ENCODE measurements around the gene PROC. TPM values are rescaled to one million over a fixed set of nuclear protein-coding genes. Genes with fewer than 3 reads are reported as not detected.
A peak's percentile ranks its signal among the peaks of the same experiment; 100 is the strongest.

PROC gene
- polyA plus RNA-seq, 2 donors, result 0.19 to 0.20 TPM

DNA sequence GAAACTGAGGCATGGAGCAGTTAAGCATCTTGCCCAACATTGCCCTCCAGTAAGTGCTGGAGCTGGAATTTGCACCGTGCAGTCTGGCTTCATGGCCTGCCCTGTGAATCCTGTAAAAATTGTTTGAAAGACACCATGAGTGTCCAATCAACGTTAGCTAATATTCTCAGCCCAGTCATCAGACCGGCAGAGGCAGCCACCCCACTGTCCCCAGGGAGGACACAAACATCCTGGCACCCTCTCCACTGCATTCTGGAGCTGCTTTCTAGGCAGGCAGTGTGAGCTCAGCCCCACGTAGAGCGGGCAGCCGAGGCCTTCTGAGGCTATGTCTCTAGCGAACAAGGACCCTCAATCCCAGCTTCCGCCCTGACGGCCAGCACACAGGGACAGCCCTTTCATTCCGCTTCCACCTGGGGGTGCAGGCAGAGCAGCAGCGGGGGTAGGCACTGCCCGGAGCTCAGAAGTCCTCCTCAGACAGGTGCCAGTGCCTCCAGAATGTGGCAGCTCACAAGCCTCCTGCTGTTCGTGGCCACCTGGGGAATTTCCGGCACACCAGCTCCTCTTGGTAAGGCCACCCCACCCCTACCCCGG, 1.3 kb downstream of the PROC start:
- Histone ChIP-seq H3K4me1 (ENCODE audit: control insufficient read depth in 2 of 2, insufficient read depth in 2 of 2, low read length in 1 of 2) (peaks cover 11 to 14% of the 10 kb centered on the region in 2 donors), H3K27ac (ENCODE audit: low read depth in 2 of 2, low read length in 1 of 2) (no peak overlapping the region), H3K4me3 (ENCODE audit: low read depth in 1 of 2, low read length in 2 of 2) (no peak overlapping the region), H3K27me3 (ENCODE audit: control insufficient read depth in 1 of 2, insufficient read depth in 2 of 2, low read length in 2 of 2) (peaks cover 0 to 3% of the 10 kb centered on the region in 2 donors), H3K36me3 (ENCODE audit: control insufficient read depth in 2 of 2, insufficient read depth in 2 of 2, low read length in 1 of 2) (no peaks in the 10 kb centered on the region), H3K9me3 (ENCODE audit: control insufficient read depth in 2 of 2, insufficient read depth in 1 of 2, low read depth in 1 of 2, low read length in 1 of 2) (no peaks in the 10 kb centered on the region)
- WGBS, 2 donors, result 84 to 87% methylated on average over 15 of the region's 15 CpGs

DNA sequence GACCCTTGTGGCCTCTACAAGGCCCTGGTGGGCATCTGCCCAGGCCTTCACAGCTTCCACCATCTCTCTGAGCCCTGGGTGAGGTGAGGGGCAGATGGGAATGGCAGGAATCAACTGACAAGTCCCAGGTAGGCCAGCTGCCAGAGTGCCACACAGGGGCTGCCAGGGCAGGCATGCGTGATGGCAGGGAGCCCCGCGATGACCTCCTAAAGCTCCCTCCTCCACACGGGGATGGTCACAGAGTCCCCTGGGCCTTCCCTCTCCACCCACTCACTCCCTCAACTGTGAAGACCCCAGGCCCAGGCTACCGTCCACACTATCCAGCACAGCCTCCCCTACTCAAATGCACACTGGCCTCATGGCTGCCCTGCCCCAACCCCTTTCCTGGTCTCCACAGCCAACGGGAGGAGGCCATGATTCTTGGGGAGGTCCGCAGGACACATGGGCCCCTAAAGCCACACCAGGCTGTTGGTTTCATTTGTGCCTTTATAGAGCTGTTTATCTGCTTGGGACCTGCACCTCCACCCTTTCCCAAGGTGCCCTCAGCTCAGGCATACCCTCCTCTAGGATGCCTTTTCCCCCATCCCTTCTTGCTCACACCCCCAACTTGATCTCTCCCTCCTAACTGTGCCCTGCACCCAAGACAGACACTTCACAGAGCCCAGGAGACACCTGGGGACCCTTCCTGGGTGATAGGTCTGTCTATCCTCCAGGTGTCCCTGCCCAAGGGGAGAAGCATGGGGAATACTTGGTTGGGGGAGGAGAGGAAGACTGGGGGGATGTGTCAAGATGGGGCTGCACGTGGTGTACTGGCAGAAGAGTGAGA, 2.0 kb downstream of the PROC start:
- H3K4me1 ChIP-seq (ENCODE audit: control insufficient read depth in 2 of 2, insufficient read depth in 2 of 2, low read length in 1 of 2), result peaks cover 11 to 14% of the 10 kb centered on the region in 2 donors
- no peak overlapping the region for H3K27ac ChIP-seq (ENCODE audit: low read depth in 2 of 2, low read length in 1 of 2)
- no peaks in the 10 kb centered on the region for H3K9me3 ChIP-seq (ENCODE audit: control insufficient read depth in 2 of 2, insufficient read depth in 1 of 2, low read depth in 1 of 2, low read length in 1 of 2)
- no peaks in the 10 kb centered on the region for H3K36me3 ChIP-seq (ENCODE audit: control insufficient read depth in 2 of 2, insufficient read depth in 2 of 2, low read length in 1 of 2)
- no peak overlapping the region for H3K4me3 ChIP-seq (ENCODE audit: low read depth in 1 of 2, low read length in 2 of 2)
- 65 to 70% methylated on average over 8 of the region's 8 CpGs for WGBS, 2 donors
- H3K27me3 ChIP-seq (ENCODE audit: control insufficient read depth in 1 of 2, insufficient read depth in 2 of 2, low read length in 2 of 2), result peaks cover 0 to 3% of the 10 kb centered on the region in 2 donors

DNA sequence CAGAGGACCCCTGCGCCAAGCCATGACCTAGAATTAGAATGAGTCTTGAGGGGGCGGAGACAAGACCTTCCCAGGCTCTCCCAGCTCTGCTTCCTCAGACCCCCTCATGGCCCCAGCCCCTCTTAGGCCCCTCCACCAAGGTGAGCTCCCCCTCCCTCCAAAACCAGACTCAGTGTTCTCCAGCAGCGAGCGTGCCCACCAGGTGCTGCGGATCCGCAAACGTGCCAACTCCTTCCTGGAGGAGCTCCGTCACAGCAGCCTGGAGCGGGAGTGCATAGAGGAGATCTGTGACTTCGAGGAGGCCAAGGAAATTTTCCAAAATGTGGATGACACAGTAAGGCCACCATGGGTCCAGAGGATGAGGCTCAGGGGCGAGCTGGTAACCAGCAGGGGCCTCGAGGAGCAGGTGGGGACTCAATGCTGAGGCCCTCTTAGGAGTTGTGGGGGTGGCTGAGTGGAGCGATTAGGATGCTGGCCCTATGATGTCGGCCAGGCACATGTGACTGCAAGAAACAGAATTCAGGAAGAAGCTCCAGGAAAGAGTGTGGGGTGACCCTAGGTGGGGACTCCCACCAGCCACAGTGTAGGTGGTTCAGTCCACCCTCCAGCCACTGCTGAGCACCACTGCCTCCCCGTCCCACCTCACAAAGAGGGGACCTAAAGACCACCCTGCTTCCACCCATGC, 3.0 kb downstream of the PROC start:
- H3K36me3 ChIP-seq (ENCODE audit: control insufficient read depth in 2 of 2, insufficient read depth in 2 of 2, low read length in 1 of 2), result no peaks in the 10 kb centered on the region
- peaks cover 7 to 11% of the 10 kb centered on the region in 2 donors for H3K4me1 ChIP-seq (ENCODE audit: control insufficient read depth in 2 of 2, insufficient read depth in 2 of 2, low read length in 1 of 2)
- H3K4me3 ChIP-seq (ENCODE audit: low read depth in 1 of 2, low read length in 2 of 2), result no peak overlapping the region
- peaks cover 0 to 3% of the 10 kb centered on the region in 2 donors for H3K27me3 ChIP-seq (ENCODE audit: control insufficient read depth in 1 of 2, insufficient read depth in 2 of 2, low read length in 2 of 2)
- no peaks in the 10 kb centered on the region for H3K9me3 ChIP-seq (ENCODE audit: control insufficient read depth in 2 of 2, insufficient read depth in 1 of 2, low read depth in 1 of 2, low read length in 1 of 2)
- WGBS, 2 donors, result 89 to 90% methylated on average over 15 of the region's 15 CpGs
- no peak overlapping the region for H3K27ac ChIP-seq (ENCODE audit: low read depth in 2 of 2, low read length in 1 of 2)

DNA sequence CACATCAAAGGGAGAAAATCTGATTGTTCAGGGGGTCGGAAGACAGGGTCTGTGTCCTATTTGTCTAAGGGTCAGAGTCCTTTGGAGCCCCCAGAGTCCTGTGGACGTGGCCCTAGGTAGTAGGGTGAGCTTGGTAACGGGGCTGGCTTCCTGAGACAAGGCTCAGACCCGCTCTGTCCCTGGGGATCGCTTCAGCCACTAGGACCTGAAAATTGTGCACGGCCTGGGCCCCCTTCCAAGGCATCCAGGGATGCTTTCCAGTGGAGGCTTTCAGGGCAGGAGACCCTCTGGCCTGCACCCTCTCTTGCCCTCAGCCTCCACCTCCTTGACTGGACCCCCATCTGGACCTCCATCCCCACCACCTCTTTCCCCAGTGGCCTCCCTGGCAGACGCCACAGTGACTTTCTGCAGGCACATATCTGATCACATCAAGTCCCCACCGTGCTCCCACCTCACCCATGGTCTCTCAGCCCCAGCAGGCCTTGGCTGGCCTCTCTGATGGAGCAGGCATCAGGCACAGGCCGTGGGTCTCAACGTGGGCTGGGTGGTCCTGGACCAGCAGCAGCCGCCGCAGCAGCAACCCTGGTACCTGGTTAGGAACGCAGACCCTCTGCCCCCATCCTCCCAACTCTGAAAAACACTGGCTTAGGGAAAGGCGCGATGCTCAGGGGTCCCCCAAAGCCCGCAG, 3.8 kb downstream of the PROC start:
- WGBS, 2 donors, result 72 to 76% methylated on average over 16 of the region's 16 CpGs
- Histone ChIP-seq H3K4me1 (ENCODE audit: control insufficient read depth in 2 of 2, insufficient read depth in 2 of 2, low read length in 1 of 2) (peaks cover 5 to 6% of the 10 kb centered on the region in 2 donors), H3K4me3 (ENCODE audit: low read depth in 1 of 2, low read length in 2 of 2) (no peak overlapping the region), H3K27ac (ENCODE audit: low read depth in 2 of 2, low read length in 1 of 2) (no peak overlapping the region), H3K36me3 (ENCODE audit: control insufficient read depth in 2 of 2, insufficient read depth in 2 of 2, low read length in 1 of 2) (no peaks in the 10 kb centered on the region), H3K9me3 (ENCODE audit: control insufficient read depth in 2 of 2, insufficient read depth in 1 of 2, low read depth in 1 of 2, low read length in 1 of 2) (no peaks in the 10 kb centered on the region), H3K27me3 (ENCODE audit: control insufficient read depth in 1 of 2, insufficient read depth in 2 of 2, low read length in 2 of 2) (peaks cover 0 to 3% of the 10 kb centered on the region in 2 donors)

DNA sequence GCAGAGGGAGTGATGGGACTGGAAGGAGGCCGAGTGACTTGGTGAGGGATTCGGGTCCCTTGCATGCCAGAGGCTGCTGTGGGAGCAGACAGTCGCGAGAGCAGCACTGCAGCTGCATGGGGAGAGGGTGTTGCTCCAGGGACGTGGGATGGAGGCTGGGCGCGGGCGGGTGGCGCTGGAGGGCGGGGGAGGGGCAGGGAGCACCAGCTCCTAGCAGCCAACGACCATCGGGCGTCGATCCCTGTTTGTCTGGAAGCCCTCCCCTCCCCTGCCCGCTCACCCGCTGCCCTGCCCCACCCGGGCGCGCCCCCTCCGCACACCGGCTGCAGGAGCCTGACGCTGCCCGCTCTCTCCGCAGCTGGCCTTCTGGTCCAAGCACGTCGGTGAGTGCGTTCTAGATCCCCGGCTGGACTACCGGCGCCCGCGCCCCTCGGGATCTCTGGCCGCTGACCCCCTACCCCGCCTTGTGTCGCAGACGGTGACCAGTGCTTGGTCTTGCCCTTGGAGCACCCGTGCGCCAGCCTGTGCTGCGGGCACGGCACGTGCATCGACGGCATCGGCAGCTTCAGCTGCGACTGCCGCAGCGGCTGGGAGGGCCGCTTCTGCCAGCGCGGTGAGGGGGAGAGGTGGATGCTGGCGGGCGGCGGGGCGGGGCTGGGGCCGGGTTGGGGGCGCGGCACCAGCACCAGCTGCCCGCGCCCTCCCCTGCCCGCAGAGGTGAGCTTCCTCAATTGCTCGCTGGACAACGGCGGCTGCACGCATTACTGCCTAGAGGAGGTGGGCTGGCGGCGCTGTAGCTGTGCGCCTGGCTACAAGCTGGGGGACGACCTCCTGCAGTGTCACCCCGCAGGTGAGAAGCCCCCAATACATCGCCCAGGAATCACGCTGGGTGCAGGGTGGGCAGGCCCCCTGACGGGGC, 4.6 kb downstream of the PROC start:
- no peaks in the 10 kb centered on the region for H3K9me3 ChIP-seq (ENCODE audit: control insufficient read depth in 2 of 2, insufficient read depth in 1 of 2, low read depth in 1 of 2, low read length in 1 of 2)
- H3K36me3 ChIP-seq (ENCODE audit: control insufficient read depth in 2 of 2, insufficient read depth in 2 of 2, low read length in 1 of 2), result no peaks in the 10 kb centered on the region
- peak overlapping the region; percentile 19 to 26 for H3K4me3 ChIP-seq (ENCODE audit: low read depth in 1 of 2, low read length in 2 of 2)
- no peak overlapping the region for H3K27ac ChIP-seq (ENCODE audit: low read depth in 2 of 2, low read length in 1 of 2)
- H3K4me1 ChIP-seq (ENCODE audit: control insufficient read depth in 2 of 2, insufficient read depth in 2 of 2, low read length in 1 of 2), result peaks cover 5 to 6% of the 10 kb centered on the region in 2 donors
- 6% methylated on average over 61 to 73 of the region's 73 CpGs for WGBS, 2 donors
- H3K27me3 ChIP-seq (ENCODE audit: control insufficient read depth in 1 of 2, insufficient read depth in 2 of 2, low read length in 2 of 2), result peaks cover 0 to 3% of the 10 kb centered on the region in 2 donors

DNA sequence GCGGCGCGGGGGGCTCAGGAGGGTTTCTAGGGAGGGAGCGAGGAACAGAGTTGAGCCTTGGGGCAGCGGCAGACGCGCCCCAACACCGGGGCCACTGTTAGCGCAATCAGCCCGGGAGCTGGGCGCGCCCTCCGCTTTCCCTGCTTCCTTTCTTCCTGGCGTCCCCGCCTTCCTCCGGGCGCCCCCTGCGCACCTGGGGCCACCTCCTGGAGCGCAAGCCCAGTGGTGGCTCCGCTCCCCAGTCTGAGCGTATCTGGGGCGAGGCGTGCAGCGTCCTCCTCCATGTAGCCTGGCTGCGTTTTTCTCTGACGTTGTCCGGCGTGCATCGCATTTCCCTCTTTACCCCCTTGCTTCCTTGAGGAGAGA, 5.2 kb downstream of the PROC start:
- Histone ChIP-seq H3K27ac (ENCODE audit: low read depth in 2 of 2, low read length in 1 of 2) (no peak overlapping the region), H3K36me3 (ENCODE audit: control insufficient read depth in 2 of 2, insufficient read depth in 2 of 2, low read length in 1 of 2) (no peaks in the 10 kb centered on the region), H3K27me3 (ENCODE audit: control insufficient read depth in 1 of 2, insufficient read depth in 2 of 2, low read length in 2 of 2) (peaks cover 0 to 3% of the 10 kb centered on the region in 2 donors), H3K4me3 (ENCODE audit: low read depth in 1 of 2, low read length in 2 of 2) (peak overlapping the region; percentile 19 to 26), H3K4me1 (ENCODE audit: control insufficient read depth in 2 of 2, insufficient read depth in 2 of 2, low read length in 1 of 2) (peaks cover 5 to 6% of the 10 kb centered on the region in 2 donors), H3K9me3 (ENCODE audit: control insufficient read depth in 2 of 2, insufficient read depth in 1 of 2, low read depth in 1 of 2, low read length in 1 of 2) (no peaks in the 10 kb centered on the region)
- 2 to 3% methylated on average over 27 to 29 of the region's 29 CpGs for WGBS, 2 donors

DNA sequence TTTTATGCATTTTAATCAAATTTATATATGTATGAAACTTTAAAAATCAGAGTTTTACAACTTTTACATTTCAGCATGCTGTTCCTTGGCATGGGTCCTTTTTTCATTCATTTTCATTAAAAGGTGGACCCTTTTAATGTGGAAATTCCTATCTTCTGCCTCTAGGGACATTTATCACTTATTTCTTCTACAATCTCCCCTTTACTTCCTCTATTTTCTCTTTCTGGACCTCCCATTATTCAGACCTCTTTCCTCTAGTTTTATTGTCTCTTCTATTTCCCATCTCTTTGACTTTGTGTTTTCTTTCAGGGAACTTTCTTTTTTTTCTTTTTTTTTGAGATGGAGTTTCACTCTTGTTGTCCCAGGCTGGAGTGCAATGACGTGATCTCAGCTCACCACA, 5.7 kb downstream of the PROC start:
- Histone ChIP-seq H3K4me3 (ENCODE audit: low read depth in 1 of 2, low read length in 2 of 2) (no peak overlapping the region), H3K27me3 (ENCODE audit: control insufficient read depth in 1 of 2, insufficient read depth in 2 of 2, low read length in 2 of 2) (peaks cover 0 to 3% of the 10 kb centered on the region in 2 donors), H3K27ac (ENCODE audit: low read depth in 2 of 2, low read length in 1 of 2) (no peak overlapping the region), H3K36me3 (ENCODE audit: control insufficient read depth in 2 of 2, insufficient read depth in 2 of 2, low read length in 1 of 2) (no peaks in the 10 kb centered on the region), H3K9me3 (ENCODE audit: control insufficient read depth in 2 of 2, insufficient read depth in 1 of 2, low read depth in 1 of 2, low read length in 1 of 2) (peaks cover 0 to 4% of the 10 kb centered on the region in 2 donors), H3K4me1 (ENCODE audit: control insufficient read depth in 2 of 2, insufficient read depth in 2 of 2, low read length in 1 of 2) (peaks cover 5 to 6% of the 10 kb centered on the region in 2 donors)
- 47 to 51% methylated on average over 1 of the region's 1 CpG for WGBS, 2 donors

DNA sequence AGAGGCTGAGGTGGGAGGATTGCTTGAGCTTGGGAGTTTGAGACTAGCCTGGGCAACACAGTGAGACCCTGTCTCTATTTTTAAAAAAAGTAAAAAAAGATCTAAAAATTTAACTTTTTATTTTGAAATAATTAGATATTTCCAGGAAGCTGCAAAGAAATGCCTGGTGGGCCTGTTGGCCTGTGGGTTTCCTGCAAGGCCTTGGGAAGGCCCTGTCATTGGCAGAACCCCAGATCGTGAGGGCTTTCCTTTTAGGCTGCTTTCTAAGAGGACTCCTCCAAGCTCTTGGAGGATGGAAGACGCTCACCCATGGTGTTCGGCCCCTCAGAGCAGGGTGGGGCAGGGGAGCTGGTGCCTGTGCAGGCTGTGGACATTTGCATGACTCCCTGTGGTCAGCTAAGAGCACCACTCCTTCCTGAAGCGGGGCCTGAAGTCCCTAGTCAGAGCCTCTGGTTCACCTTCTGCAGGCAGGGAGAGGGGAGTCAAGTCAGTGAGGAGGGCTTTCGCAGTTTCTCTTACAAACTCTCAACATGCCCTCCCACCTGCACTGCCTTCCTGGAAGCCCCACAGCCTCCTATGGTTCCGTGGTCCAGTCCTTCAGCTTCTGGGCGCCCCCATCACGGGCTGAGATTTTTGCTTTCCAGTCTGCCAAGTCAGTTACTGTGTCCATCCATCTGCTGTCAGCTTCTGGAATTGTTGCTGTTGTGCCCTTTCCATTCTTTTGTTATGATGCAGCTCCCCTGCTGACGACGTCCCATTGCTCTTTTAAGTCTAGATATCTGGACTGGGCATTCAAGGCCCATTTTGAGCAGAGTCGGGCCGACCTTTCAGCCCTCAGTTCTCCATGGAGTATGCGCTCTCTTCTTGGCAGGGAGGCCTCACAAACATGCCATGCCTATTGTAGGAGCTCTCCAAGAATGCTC, 6.6 kb downstream of the PROC start:
- Histone ChIP-seq H3K36me3 (ENCODE audit: control insufficient read depth in 2 of 2, insufficient read depth in 2 of 2, low read length in 1 of 2) (no peaks in the 10 kb centered on the region), H3K9me3 (ENCODE audit: control insufficient read depth in 2 of 2, insufficient read depth in 1 of 2, low read depth in 1 of 2, low read length in 1 of 2) (peaks cover 0 to 5% of the 10 kb centered on the region in 2 donors), H3K4me3 (ENCODE audit: low read depth in 1 of 2, low read length in 2 of 2) (no peak overlapping the region), H3K4me1 (ENCODE audit: control insufficient read depth in 2 of 2, insufficient read depth in 2 of 2, low read length in 1 of 2) (peaks cover 5 to 6% of the 10 kb centered on the region in 2 donors), H3K27ac (ENCODE audit: low read depth in 2 of 2, low read length in 1 of 2) (no peak overlapping the region), H3K27me3 (ENCODE audit: control insufficient read depth in 1 of 2, insufficient read depth in 2 of 2, low read length in 2 of 2) (peaks cover 0 to 3% of the 10 kb centered on the region in 2 donors)
- WGBS, 2 donors, result 86 to 87% methylated on average over 13 of the region's 13 CpGs
